Neuronal stem cell (in vitro differentiated cells): ENCODE measurements around the gene FUCA2.
"Not testable (repeated sequence)": the region's sequence is repeated elsewhere in the genome, so short reads cannot be mapped to it uniquely, and the experiment has no call there.

Experiments
- DNase-seq: peaks from one replicate; pipeline ENCODE4 v3.0.0-alpha.2; 2013; ENCODE audit warnings: low spot score
- H2AFZ ChIP-seq: one replicate; pipeline ENCODE4 v1.6.1; 2013; ENCODE audit warnings: mild to moderate bottlenecking, low read length, inconsistent platforms
- H2AK5ac ChIP-seq: 2 replicates; pipeline ENCODE4 v1.6.1; 2013; ENCODE audit warnings: low read depth, mild to moderate bottlenecking, inconsistent platforms, low read length, moderate library complexity, mixed read lengths
- H2BK120ac ChIP-seq: 2 replicates; pipeline ENCODE4 v1.6.1; 2013; ENCODE audit warnings: low read depth, mild to moderate bottlenecking, inconsistent platforms, low read length, moderate library complexity, mixed read lengths
- H2BK12ac ChIP-seq: one replicate; pipeline ENCODE4 v1.6.1; 2013; ENCODE audit warnings: low read length, inconsistent platforms
- H2BK15ac ChIP-seq: 2 replicates; pipeline ENCODE4 v1.6.1; 2013; ENCODE audit warnings: mild to moderate bottlenecking, low read length, inconsistent platforms, mixed read lengths
- H2BK5ac ChIP-seq: one replicate; pipeline ENCODE4 v1.6.1; 2013; ENCODE audit warnings: inconsistent platforms, mild to moderate bottlenecking, low read length, moderate library complexity
- H3K14ac ChIP-seq: one replicate; pipeline ENCODE4 v1.6.1; 2013; ENCODE audit warnings: low read length, inconsistent platforms
- H3K18ac ChIP-seq: 2 replicates; pipeline ENCODE4 v1.6.1; 2013; ENCODE audit warnings: low read length, inconsistent platforms
- H3K23ac ChIP-seq: 2 replicates; pipeline ENCODE4 v1.6.1; 2013; ENCODE audit warnings: low read depth, mild to moderate bottlenecking, mixed read lengths, low read length, inconsistent platforms; ENCODE audit not compliant: poor library complexity
- H3K27ac ChIP-seq: replicated peaks from 3 replicates; pipeline ENCODE4 v1.5.1; 2013; ENCODE audit warnings: low read length, inconsistent platforms
- H3K27me3 ChIP-seq, 3 experiments: 2 replicates each; pipeline ENCODE4 v1.6.1; 2013; ENCODE audit warnings: low read length in 3 of 3, mild to moderate bottlenecking in 2 of 3, inconsistent platforms in 1 of 3, low read depth in 1 of 3, mixed read lengths in 1 of 3, moderate library complexity in 1 of 3; ENCODE audit not compliant: control insufficient read depth in 3 of 3, insufficient read depth in 3 of 3
- H3K36me3 ChIP-seq, 2 donors: replicated peaks in 1 of 2; 2 replicates each; pipeline ENCODE4 v1.6.1; 2013; ENCODE audit warnings: low read length in 2 of 2; ENCODE audit not compliant: control insufficient read depth in 2 of 2, insufficient read depth in 2 of 2
- H3K4ac ChIP-seq: 2 replicates; pipeline ENCODE4 v1.6.1; 2013; ENCODE audit warnings: inconsistent platforms, mild to moderate bottlenecking, low read length, moderate library complexity
- H3K4me1 ChIP-seq, 2 donors: 1 replicate in 1 of 2; 2 replicates in 1 of 2; pipeline ENCODE4 v1.6.1; 2013; ENCODE audit warnings: low read length in 2 of 2, low read depth in 1 of 2; ENCODE audit not compliant: control insufficient read depth in 2 of 2, insufficient read depth in 1 of 2
- H3K4me2 ChIP-seq: one replicate; pipeline ENCODE4 v1.6.1; 2013; ENCODE audit warnings: mild to moderate bottlenecking, low read length, inconsistent platforms; ENCODE audit not compliant: insufficient read depth, poor library complexity, severe bottlenecking
- H3K4me3 ChIP-seq, 2 donors: 2 replicates each; pipeline ENCODE4 v1.5.1; 2013; ENCODE audit warnings: low read length in 2 of 2, mild to moderate bottlenecking in 2 of 2, inconsistent platforms in 1 of 2, moderate library complexity in 1 of 2
- H3K79me1 ChIP-seq: one replicate; pipeline ENCODE4 v1.6.1; 2013; ENCODE audit warnings: low read depth, mild to moderate bottlenecking, inconsistent platforms, low read length, moderate library complexity
- H3K9ac ChIP-seq: one replicate; pipeline ENCODE4 v1.6.1; 2013; ENCODE audit warnings: mild to moderate bottlenecking, low read depth, low read length, inconsistent platforms; ENCODE audit not compliant: poor library complexity
- H3K9me3 ChIP-seq, 2 donors: replicated peaks in 1 of 2; 2 replicates each; pipeline versions ENCODE3 to v1.6.1; 2013; ENCODE audit warnings: low read length in 2 of 2, mild to moderate bottlenecking in 2 of 2, inconsistent platforms in 1 of 2, low read depth in 1 of 2, mixed read lengths in 1 of 2, moderate library complexity in 1 of 2; ENCODE audit not compliant: control insufficient read depth in 2 of 2, insufficient read depth in 1 of 2
- H4K8ac ChIP-seq: one replicate; pipeline ENCODE4 v1.6.1; 2013; ENCODE audit warnings: low read depth, mild to moderate bottlenecking, inconsistent platforms, low read length, moderate library complexity
- H4K91ac ChIP-seq: one replicate; pipeline ENCODE4 v1.6.1; 2013; ENCODE audit warnings: low read length, low read depth, mild to moderate bottlenecking, inconsistent platforms; ENCODE audit not compliant: poor library complexity
- WGBS, 2 donors: extraction: QIAGEN DNeasy Blood & Tissue Kit; methylation state at CpG; one replicate each; pipeline ENCODE4 v1.1.7; 2013; ENCODE audit warnings: missing lambda C conversion rate in 2 of 2, mixed read lengths in 1 of 2; ENCODE audit not compliant: insufficient read length in 2 of 2, insufficient replicate concordance in 1 of 2; ENCODE audit errors: extremely low coverage in 2 of 2; 5-methylcytosine and 5-hydroxymethylcytosine counted together

Gene FUCA2

GRCh38 chr6:143513410-143513809 is 1.9 kb upstream of the FUCA2 start:
- no peak overlapping the region for H2AK5ac ChIP-seq
- no peak overlapping the region for H2BK5ac ChIP-seq
- H3K9me3 ChIP-seq = no peaks in the 10 kb centered on the region
- no peak overlapping the region for H4K8ac ChIP-seq
- H3K9ac ChIP-seq = no peak overlapping the region
- no peak overlapping the region for H2BK15ac ChIP-seq
- peaks cover 6 to 9% of the 10 kb centered on the region in 2 donors for H3K4me1 ChIP-seq
- H3K79me1 ChIP-seq = no peaks in the 10 kb centered on the region
- peaks cover 0 to 16% of the 10 kb centered on the region in 2 donors for H3K36me3 ChIP-seq
- no peak overlapping the region for H4K91ac ChIP-seq
- H3K4ac ChIP-seq = no peak overlapping the region
- H3K14ac ChIP-seq = no peak overlapping the region
- H2BK120ac ChIP-seq = no peak overlapping the region
- no peak overlapping the region for H3K18ac ChIP-seq
- no peak overlapping the region for H3K4me3 ChIP-seq
- WGBS, 2 donors = no CpG with 5 or more reads among the region's 4 CpGs
- no peak overlapping the region for H3K27ac ChIP-seq
- H3K4me2 ChIP-seq = no peak overlapping the region
- H3K27me3 ChIP-seq = no peaks in the 10 kb centered on the region
- no peak overlapping the region for H2BK12ac ChIP-seq
- no peak overlapping the region for H2AFZ ChIP-seq
- H3K23ac ChIP-seq = no peak overlapping the region
- DNase-seq = no peak

GRCh38 chr6:143510326-143510725 is 1.2 kb downstream of the FUCA2 start:
- H3K4me3 ChIP-seq = peak overlapping the region in 1 of 2 donors; percentile 63
- not testable (repeated sequence) for H3K23ac ChIP-seq, H3K4ac ChIP-seq, H3K4me2 ChIP-seq, H3K79me1 ChIP-seq, H3K4me1 ChIP-seq, H2AK5ac ChIP-seq, H3K9ac ChIP-seq, H2BK12ac ChIP-seq, H3K27ac ChIP-seq, H4K8ac ChIP-seq, DNase-seq, H2BK120ac ChIP-seq, H2BK5ac ChIP-seq, H2AFZ ChIP-seq, H4K91ac ChIP-seq, H3K14ac ChIP-seq, H3K9me3 ChIP-seq, H2BK15ac ChIP-seq, H3K27me3 ChIP-seq, H3K18ac ChIP-seq
- whole genome bisulfite sequencing, 2 donors = no CpG with 5 or more reads among the region's 13 CpGs
- peaks cover 3 to 47% of the 10 kb centered on the region in 2 donors for H3K36me3 ChIP-seq

GRCh38 chr6:143507358-143508145 is 4.0 kb downstream of the FUCA2 start:
- Histone ChIP-seq H3K14ac (no peak overlapping the region), H2BK15ac (no peak overlapping the region)
- no CpG with 5 or more reads among the region's 6 CpGs for WGBS, 2 donors

GRCh38 chr6:143506620-143507019 is 4.9 kb downstream of the FUCA2 start:
- Histone ChIP-seq H3K27me3 (no peaks in the 10 kb centered on the region), H4K8ac (no peak overlapping the region), H3K4ac (no peak overlapping the region), H2BK12ac (no peak overlapping the region), H3K4me3 (no peak overlapping the region), H2AK5ac (no peak overlapping the region), H3K27ac (no peak overlapping the region), H3K36me3 (peaks cover 3 to 84% of the 10 kb centered on the region in 2 donors), H3K9ac (no peak overlapping the region), H4K91ac (no peak overlapping the region), H2BK15ac (no peak overlapping the region), H3K4me2 (no peak overlapping the region), H2BK5ac (no peak overlapping the region), H3K18ac (no peak overlapping the region), H3K4me1 (peaks cover 3% of the 10 kb centered on the region in 2 donors), H3K9me3 (no peaks in the 10 kb centered on the region), H2AFZ (no peak overlapping the region), H2BK120ac (no peak overlapping the region), H3K79me1 (no peaks in the 10 kb centered on the region), H3K23ac (no peak overlapping the region), H3K14ac (no peak overlapping the region)
- no CpG with 5 or more reads among the region's 2 CpGs for WGBS, 2 donors
- DNase-seq = no peak

More at GRCh38 chr6:143507358-143508145, 4.0 kb downstream of the FUCA2 start:
- Histone ChIP-seq H2BK5ac (no peak overlapping the region), H3K18ac (no peak overlapping the region), H3K27me3 (no peaks in the 10 kb centered on the region), H3K4me2 (no peak overlapping the region), H3K4me1 (peaks cover 6% of the 10 kb centered on the region in 2 donors), H2BK12ac (no peak overlapping the region), H3K36me3 (peaks cover 3 to 74% of the 10 kb centered on the region in 2 donors), H3K23ac (no peak overlapping the region), H3K9me3 (no peaks in the 10 kb centered on the region), H3K79me1 (no peaks in the 10 kb centered on the region), H3K4me3 (no peak overlapping the region), H4K91ac (no peak overlapping the region), H2BK120ac (no peak overlapping the region), H3K27ac (no peak overlapping the region), H2AFZ (no peak overlapping the region), H2AK5ac (no peak overlapping the region), H3K9ac (no peak overlapping the region), H4K8ac (no peak overlapping the region), H3K4ac (no peak overlapping the region)
- DNase-seq = no peak
